Mammary epithelial cell (primary cell): ENCODE measurements around the gene MRC1.

ENCODE experiments used
- EZH2 ChIP-seq: IDR thresholded peaks from 2 replicates; pipeline ENCODE4 v1.6.1; 2012; ENCODE audit warnings: low read length, inconsistent platforms, borderline replicate concordance
- TF ChIP-seq, protein P1 (sequence below), 2 donors: IDR thresholded peaks in 1 of 2; conservative IDR thresholded peaks in 1 of 2; 2 replicates each; pipeline ENCODE4 v1.5.1; 2011 to 2012; ENCODE audit warnings: inconsistent platforms in 2 of 2, low read length in 2 of 2, mild to moderate bottlenecking in 2 of 2, control low read depth in 1 of 2, low read depth in 1 of 2; ENCODE audit not compliant: insufficient read depth in 1 of 2; ENCODE audit errors: extremely low read depth in 1 of 2

GRCh38 chr10:17795083-17795482 lies 14.1 kb upstream of the MRC1 start:
- TF ChIP-seq, protein P1, sequence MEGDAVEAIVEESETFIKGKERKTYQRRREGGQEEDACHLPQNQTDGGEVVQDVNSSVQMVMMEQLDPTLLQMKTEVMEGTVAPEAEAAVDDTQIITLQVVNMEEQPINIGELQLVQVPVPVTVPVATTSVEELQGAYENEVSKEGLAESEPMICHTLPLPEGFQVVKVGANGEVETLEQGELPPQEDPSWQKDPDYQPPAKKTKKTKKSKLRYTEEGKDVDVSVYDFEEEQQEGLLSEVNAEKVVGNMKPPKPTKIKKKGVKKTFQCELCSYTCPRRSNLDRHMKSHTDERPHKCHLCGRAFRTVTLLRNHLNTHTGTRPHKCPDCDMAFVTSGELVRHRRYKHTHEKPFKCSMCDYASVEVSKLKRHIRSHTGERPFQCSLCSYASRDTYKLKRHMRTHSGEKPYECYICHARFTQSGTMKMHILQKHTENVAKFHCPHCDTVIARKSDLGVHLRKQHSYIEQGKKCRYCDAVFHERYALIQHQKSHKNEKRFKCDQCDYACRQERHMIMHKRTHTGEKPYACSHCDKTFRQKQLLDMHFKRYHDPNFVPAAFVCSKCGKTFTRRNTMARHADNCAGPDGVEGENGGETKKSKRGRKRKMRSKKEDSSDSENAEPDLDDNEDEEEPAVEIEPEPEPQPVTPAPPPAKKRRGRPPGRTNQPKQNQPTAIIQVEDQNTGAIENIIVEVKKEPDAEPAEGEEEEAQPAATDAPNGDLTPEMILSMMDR (conservative IDR thresholded peaks at IDR 0.05 in 1 of 2, IDR thresholded peaks at IDR 0.05 in 1 of 2; ENCODE audit: extremely low read depth in 1 of 2, insufficient read depth in 1 of 2, low read depth in 1 of 2, low read length in 2 of 2) = no peak
- no peak for TF ChIP-seq EZH2
